Pulmonary artery endothelial cell (primary cell): Measurements from ENCODE around the gene NDUFC2. TPM values are rescaled to one million over a fixed set of nuclear protein-coding genes. Genes with fewer than 3 reads are reported as not detected.
"Not testable (repeated sequence)": the region's sequence is repeated elsewhere in the genome, so short reads cannot be mapped to it uniquely, and the experiment has no call there.

ENCODE experiments used
- DNase-seq: peaks from one replicate; pipeline ENCODE4 v3.0.0-alpha.2; 2011; ENCODE audit warnings: low read depth, low spot score
- total RNA-seq: library from RNA; depleted of rRNA; stranded (reverse); fragments of >200 nt; gene quantifications from 2 replicates; pipeline ENCODE4 v1.2.3, GENCODE V29; 2014

NDUFC2 gene
- total RNA-seq, 1 donor from 2014 or later: 82.9 TPM

GRCh38 chr11:78031629-78032028 is 48.0 kb downstream of the NDUFC2 start:
- DNase-seq: no peak

- peak; percentile 96 for DNase-seq
Measured at GRCh38 chr11:78030429-78031325, 49.0 kb downstream of the NDUFC2 start.

GRCh38 chr11:78028423-78028822 is 51.2 kb downstream of the NDUFC2 start:
- DNase-seq: not testable (repeated sequence)

- DNase-seq: no peak
Measured at GRCh38 chr11:78027759-78028158, 51.9 kb downstream of the NDUFC2 start.

GRCh38 chr11:78025378-78025777 is 54.3 kb downstream of the NDUFC2 start:
- DNase-seq: no peak

GRCh38 chr11:78023426-78023825 is 56.2 kb downstream of the NDUFC2 start:
- DNase-seq: no peak

- no peak for DNase-seq
Measured at GRCh38 chr11:78022397-78023396, 57.0 kb downstream of the NDUFC2 start, which contains the start of gene KCTD14. KCTD14 (minus strand) TSS chr11:78023276; CDS start chr11:78023249, 27 bp downstream.

GRCh38 chr11:78021611-78022010 is 58.1 kb downstream of the NDUFC2 start:
- no peak for DNase-seq

- DNase-seq: no peak
Measured at GRCh38 chr11:78020246-78020645, 59.4 kb downstream of the NDUFC2 start.

GRCh38 chr11:78019808-78020207 is 59.9 kb downstream of the NDUFC2 start:
- DNase-seq: no peak

Other genes with a start within 250 kb of the NDUFC2 start
- gene INTS4, start 85.2 kb downstream of the NDUFC2 start, total RNA-seq: 30.5 and 37.5 TPM in 2 replicates
- 0.20 and 2.0 TPM in 2 replicates for gene KCTD14, start 56.6 kb downstream of the NDUFC2 start, total RNA-seq
- gene THRSP, start 16.0 kb downstream of the NDUFC2 start, total RNA-seq: not detected in 2 replicates
- gene ALG8, start 59.8 kb upstream of the NDUFC2 start, total RNA-seq: 29.4 and 31.4 TPM in 2 replicates
- gene KCTD21, start 108.8 kb upstream of the NDUFC2 start, total RNA-seq: 4.4 and 10.7 TPM in 2 replicates
- gene USP35, start 109.1 kb upstream of the NDUFC2 start, total RNA-seq: 5.3 and 6.4 TPM in 2 replicates